HG02840 (cell line): ENCODE results near the gene FOXO1.

Experiments
- ATAC-seq: cut with Tn5 transposase; IDR thresholded peaks from one replicate; pipeline ENCODE4 v1.9.1; 2021; ENCODE audit warnings: mild to moderate bottlenecking, moderate library complexity, moderate number of reproducible peaks; ENCODE audit not compliant: unreplicated experiment, low FRiP score

The FOXO1 gene

DNA sequence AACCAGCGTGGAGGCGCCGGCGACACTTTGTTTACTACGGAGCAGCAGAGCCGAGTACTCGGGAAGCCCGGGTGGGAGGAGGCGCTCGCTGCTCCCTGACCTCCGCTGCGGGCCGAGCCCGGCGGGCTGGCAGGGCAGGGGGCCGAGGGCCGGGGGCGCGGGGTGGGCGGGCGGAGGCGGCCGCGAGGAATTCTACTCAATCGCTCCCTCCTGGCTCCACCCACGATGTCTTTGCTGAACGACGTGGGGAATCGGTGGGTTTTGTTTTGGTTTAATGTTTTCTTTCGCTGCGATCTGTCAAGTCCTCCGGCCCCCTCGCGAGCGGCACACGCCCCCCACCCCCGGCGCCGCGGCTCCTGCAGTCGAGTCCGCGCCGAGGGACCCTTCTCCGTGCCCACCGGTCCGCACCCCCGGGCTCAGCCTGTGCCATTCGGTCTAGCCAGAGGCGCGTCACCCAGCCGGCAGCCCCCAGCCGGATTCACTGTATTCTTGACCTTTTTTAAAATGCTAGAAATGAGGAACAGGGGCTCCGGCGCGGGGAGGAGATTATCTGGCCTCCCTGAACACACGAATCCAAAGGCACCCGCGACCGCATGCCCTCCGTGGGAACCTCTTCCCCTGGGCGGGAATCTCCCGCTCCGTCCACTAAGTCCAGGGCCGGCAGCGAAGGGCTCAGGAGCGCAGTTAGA is 636 bp upstream of the FOXO1 start:
- ATAC-seq = peak; percentile 16

GRCh38 chr13:40665126-40666044 is 1.1 kb downstream of the FOXO1 start:
- ATAC-seq = peak; percentile 13

DNA sequence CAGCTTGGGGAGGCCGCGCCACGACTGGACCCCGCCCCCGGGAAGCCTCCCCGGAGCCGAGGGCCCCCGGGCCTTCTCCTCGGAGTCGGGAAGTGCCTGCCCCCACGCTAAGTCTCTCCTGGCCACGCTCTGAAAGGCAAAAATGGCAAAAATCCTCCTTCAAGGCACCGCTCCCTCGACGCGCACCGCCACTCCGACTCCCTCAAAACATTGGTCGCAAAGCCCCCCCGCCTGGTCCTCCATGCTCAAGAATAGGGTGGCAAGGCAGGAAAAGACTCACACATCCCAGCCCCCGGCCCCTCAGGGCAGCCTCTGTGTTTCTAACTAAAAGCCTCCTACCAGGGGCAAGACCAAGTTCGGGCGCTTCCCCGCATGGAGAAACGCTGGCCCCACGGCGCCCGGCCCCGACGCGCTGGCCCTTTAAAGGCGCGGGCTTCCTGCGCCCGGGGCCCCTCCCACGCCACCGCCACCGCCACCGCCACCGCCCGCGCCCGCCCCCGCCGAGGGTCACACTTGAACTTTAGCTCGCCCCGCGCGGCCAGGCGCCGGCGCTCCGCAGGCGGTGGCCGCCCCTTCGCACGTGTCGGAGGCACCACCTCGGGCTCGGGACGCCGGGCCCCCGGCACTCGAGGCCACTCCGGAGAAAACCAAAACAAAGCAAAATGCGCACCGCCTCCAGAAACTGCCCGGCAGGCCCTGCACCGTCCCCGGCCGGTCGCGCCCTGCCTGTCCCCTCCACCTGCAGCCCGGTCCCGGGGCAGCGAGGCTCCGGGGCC is 1.9 kb downstream of the FOXO1 start:
- ATAC-seq = peak; percentile 24

DNA sequence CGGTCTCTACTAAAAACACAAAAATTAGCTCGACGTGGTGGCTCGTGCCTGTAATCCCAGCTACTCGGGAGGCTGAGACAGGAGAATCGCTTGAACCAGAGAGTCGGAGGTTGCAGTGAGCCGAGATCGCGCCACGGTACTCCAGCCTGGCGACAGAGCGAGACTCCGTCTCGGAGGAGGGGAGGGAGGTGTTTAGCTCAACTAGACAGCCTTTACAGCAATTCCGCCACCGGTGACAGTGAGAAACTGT is 2.4 kb downstream of the FOXO1 start:
- peak; percentile 16 for ATAC-seq

- peak; percentile 20 for ATAC-seq
Observed at GRCh38 chr13:40662866-40663265, 3.6 kb downstream of the FOXO1 start.

- no peak for ATAC-seq
Observed at GRCh38 chr13:40661875-40662665, 4.4 kb downstream of the FOXO1 start.

DNA sequence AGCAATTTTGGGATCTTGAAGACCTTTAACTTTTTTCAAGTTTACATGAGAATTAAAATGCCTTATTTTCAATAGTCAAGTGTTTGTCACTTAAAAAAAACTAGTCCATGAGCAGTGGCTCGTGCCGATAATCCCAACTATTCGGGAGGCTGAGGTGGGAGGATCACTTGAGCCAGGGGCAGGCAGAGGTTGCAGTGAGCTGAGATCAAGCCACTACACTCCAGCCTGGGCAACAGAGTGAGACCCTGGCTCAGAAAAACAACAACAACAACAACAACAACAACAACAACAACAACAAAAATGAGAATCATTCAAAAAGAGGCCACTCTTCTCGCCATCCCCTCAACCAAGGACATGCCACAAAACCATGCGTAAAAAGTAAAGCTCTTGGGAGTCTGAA is 5.7 kb downstream of the FOXO1 start:
- ATAC-seq = no peak

DNA sequence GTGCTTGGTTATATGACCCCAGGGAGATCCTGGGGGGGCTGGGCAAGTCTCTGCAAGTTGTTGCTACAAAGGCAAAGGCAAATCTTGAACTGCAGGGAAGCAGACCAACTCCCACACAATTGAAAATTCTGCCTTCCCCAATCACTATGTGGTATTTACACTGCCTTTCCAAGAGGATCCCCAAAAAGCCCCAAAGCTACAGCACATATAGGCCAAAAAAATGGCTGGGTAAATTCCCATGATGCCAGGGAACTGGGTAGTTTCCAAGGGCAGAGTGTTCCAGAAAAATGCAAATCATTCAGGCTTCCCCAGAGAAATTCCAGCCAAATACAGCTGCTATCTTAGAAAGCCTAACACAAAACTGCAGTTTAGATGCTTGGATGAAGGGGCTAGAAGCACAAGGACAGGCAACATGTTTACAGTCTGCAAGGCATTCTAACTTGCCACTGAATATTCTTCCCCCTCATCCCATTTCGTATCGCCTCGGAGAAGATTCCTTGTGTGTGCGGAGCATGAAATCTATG is 6.2 kb downstream of the FOXO1 start:
- no peak for ATAC-seq

- no peak for ATAC-seq
Observed at GRCh38 chr13:40657951-40658350, 8.5 kb downstream of the FOXO1 start.

GRCh38 chr13:40657307-40657706 is 9.1 kb downstream of the FOXO1 start:
- no peak for ATAC-seq

DNA sequence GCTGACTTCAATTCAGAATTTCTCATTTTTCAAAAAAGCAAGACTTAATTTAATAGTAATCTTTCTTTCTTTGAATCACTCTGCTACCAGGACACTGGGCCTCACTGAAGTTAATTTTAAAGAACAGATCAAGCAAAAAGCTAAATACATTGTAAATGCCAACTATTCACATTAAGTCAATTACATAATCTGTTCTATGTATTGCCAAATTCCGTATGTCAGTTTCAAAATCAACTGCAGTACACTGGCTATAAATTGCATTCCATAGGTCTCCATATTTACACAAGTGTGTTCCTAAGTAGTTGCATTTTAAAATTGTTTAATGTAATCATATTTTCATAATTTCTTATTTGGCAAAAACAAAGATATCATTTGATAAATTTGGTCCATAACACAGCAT is 10.1 kb downstream of the FOXO1 start:
- ATAC-seq = no peak

DNA sequence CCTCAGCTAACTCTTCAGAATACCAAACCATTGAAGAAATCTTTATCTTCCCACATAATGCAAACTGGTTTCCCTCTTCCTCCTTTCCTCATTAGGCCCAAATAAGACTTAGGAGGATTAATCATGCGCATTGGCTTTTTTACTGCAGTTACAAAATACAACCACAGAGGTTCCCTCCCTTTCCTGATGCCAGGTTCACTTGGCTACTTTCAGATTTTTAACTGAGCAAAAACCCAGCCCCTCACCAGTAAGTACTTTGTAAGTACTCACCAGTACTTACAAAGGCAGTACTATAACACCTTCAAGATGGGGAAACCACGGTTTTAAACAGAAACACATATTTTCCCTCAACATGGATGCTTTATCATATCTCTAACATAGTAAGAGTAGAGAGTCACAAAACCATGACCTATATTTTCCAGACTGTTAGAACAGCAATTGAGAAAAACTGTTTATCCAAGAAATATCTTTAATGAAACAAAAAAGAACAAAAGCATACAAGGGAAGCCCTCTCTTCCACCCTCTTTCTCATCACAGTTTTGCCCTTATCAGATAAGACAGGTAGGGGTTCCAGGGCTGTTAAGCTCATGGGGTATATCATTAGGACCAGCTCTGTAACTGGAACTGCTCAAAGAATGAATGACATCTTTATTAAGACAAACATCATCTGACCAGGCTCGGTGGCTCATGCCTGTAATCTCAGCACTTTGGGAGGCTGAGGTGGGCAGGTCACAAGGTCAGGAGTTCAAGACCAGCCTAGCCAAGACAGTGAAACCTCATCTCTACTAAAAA is 12.7 kb downstream of the FOXO1 start:
- no peak for ATAC-seq

DNA sequence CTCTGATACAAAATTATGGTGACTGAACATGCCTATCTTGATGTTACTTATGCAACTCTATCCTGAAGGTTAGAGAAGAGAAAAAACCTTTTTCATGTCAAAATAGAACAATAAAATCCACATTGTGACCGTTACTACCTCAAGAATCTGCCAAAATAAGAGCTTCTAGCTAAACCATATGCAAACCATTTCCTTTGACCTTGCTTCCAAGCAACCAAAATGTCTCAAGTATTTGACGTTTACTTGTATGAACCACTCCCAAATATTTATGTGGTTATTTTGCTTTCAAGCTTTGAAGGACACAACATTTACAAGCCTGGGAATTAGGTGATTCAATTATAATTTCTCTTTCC is 13.9 kb downstream of the FOXO1 start:
- no peak for ATAC-seq

DNA sequence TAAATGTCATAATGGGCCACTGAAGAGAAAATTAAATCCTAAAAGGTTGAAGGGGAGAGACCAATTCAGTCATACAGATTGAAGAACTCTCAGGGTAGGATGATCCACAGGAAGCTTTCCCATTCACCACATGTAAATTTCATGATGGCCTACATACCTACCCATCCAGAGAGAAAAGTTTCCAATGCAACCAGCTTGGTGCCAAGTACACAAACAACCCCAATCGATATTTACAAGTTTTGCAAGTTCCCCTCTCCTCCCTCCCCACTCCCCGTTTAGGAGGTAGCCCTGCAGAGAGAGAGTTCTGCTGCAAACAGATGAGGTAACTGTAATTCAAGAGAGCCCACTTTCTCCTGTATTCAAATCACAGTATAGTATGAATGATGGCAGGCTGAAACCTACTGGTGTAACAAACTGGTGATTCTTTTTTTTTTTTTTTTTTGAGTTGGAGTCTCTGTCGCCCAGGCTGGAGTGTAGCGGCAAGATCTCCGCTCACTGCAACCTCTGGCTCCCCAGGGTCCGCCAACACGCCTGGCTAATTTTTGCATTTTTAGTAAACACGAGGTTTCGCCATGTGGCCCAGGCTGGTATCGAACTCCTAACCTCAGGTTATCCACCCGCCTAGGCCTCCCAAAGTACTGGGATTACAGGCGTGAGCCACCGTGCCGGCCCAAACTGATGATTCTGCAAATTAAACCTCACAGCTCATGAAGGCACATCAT is 14.4 kb downstream of the FOXO1 start:
- no peak for ATAC-seq

GRCh38 chr13:40648841-40649240 is 17.6 kb downstream of the FOXO1 start:
- no peak for ATAC-seq

- ATAC-seq = no peak
Observed at GRCh38 chr13:40648040-40648439, 18.4 kb downstream of the FOXO1 start.

GRCh38 chr13:40644838-40645604 is 21.4 kb downstream of the FOXO1 start:
- no peak for ATAC-seq

- ATAC-seq = no peak
Observed at GRCh38 chr13:40640845-40641458, 25.5 kb downstream of the FOXO1 start.
